HG02571 (cell line): ENCODE results near the gene HDDC3.
"Not testable (repeated sequence)": the region's sequence is repeated elsewhere in the genome, so short reads cannot be mapped to it uniquely, and the experiment has no call there.

Source experiments
- ATAC-seq: cut with Tn5 transposase; IDR thresholded peaks from one replicate; pipeline ENCODE4 v1.9.1; 2021; ENCODE audit warnings: mild to moderate bottlenecking, moderate library complexity; ENCODE audit not compliant: unreplicated experiment

The HDDC3 gene

GRCh38 chr15:90930861-90931574 lies 1.3 kb downstream of the HDDC3 start:
- no peak for ATAC-seq

- ATAC-seq, result no peak
Observed at GRCh38 chr15:90929246-90930019, 2.9 kb downstream of the HDDC3 start.

- ATAC-seq, result not testable (repeated sequence)
Observed at GRCh38 chr15:90928106-90928505, 4.2 kb downstream of the HDDC3 start.

GRCh38 chr15:90926766-90927165 lies 5.6 kb downstream of the HDDC3 start:
- not testable (repeated sequence) for ATAC-seq

GRCh38 chr15:90924375-90924774 lies 8.0 kb downstream of the HDDC3 start:
- ATAC-seq, result peak; percentile 63

GRCh38 chr15:90922712-90923322 lies 9.5 kb downstream of the HDDC3 start:
- peak; percentile 86 for ATAC-seq

- no peak for ATAC-seq
Observed at GRCh38 chr15:90921887-90922286, 10.5 kb downstream of the HDDC3 start.

- ATAC-seq, result no peak
Observed at GRCh38 chr15:90918835-90919234, 13.5 kb downstream of the HDDC3 start.

- no peak for ATAC-seq
Observed at GRCh38 chr15:90918034-90918788, 14.1 kb downstream of the HDDC3 start.

GRCh38 chr15:90917569-90917968 lies 14.8 kb downstream of the HDDC3 start:
- no peak for ATAC-seq

- no peak for ATAC-seq
Observed at GRCh38 chr15:90916461-90916860, 15.9 kb downstream of the HDDC3 start.

- ATAC-seq, result no peak
Observed at GRCh38 chr15:90915808-90916440, 16.4 kb downstream of the HDDC3 start.

- no peak for ATAC-seq
Observed at GRCh38 chr15:90915216-90915807, 17.0 kb downstream of the HDDC3 start.

GRCh38 chr15:90914305-90915080 lies 17.9 kb downstream of the HDDC3 start:
- no peak for ATAC-seq

GRCh38 chr15:90913398-90913944 lies 18.9 kb downstream of the HDDC3 start:
- no peak for ATAC-seq

GRCh38 chr15:90912770-90913075 lies 19.6 kb downstream of the HDDC3 start:
- ATAC-seq, result no peak

GRCh38 chr15:90911906-90912769 lies 20.2 kb downstream of the HDDC3 start:
- no peak for ATAC-seq

- no peak for ATAC-seq
Observed at GRCh38 chr15:90911302-90911623, 21.1 kb downstream of the HDDC3 start.
